Measurements from ENCODE around the gene DCLK1.

DCLK1 gene

GRCh38 chr13:35882722-35883497 lies 248.3 kb downstream of the DCLK1 start:
- H3K4me3 ChIP-seq (ENCODE audit: severe bottlenecking): no peak overlapping the region
- no peaks in the 10 kb centered on the region for H3K27me3 ChIP-seq (ENCODE audit: insufficient read depth, poor library complexity, severe bottlenecking)
- H3K36me3 ChIP-seq (ENCODE audit: low read depth): no peaks in the 10 kb centered on the region
- no peak for ATAC-seq (ENCODE audit: low read depth)
- H3K4me1 ChIP-seq (ENCODE audit: insufficient read depth, poor library complexity, severe bottlenecking): no peaks in the 10 kb centered on the region
- no peaks in the 10 kb centered on the region for H3K9me3 ChIP-seq (ENCODE audit: severe bottlenecking)
- TF ChIP-seq CTCF (IDR thresholded peaks at IDR 0.05; ENCODE audit: poor library complexity, severe bottlenecking): no peak
- DNase-seq (ENCODE audit: low spot score): no peak
- no peak overlapping the region for H3K27ac ChIP-seq (ENCODE audit: poor library complexity, severe bottlenecking)

- Histone ChIP-seq H3K36me3 (ENCODE audit: low read depth) (no peaks in the 10 kb centered on the region), H3K27ac (ENCODE audit: poor library complexity, severe bottlenecking) (no peak overlapping the region), H3K9me3 (ENCODE audit: severe bottlenecking) (no peaks in the 10 kb centered on the region), H3K4me1 (ENCODE audit: insufficient read depth, poor library complexity, severe bottlenecking) (no peaks in the 10 kb centered on the region), H3K27me3 (ENCODE audit: insufficient read depth, poor library complexity, severe bottlenecking) (no peaks in the 10 kb centered on the region), H3K4me3 (ENCODE audit: severe bottlenecking) (no peak overlapping the region)
- no peak for ATAC-seq (ENCODE audit: low read depth)
- DNase-seq (ENCODE audit: low spot score): no peak
- no peak for TF ChIP-seq CTCF (IDR thresholded peaks at IDR 0.05; ENCODE audit: poor library complexity, severe bottlenecking)
Measured at GRCh38 chr13:35881360-35881759, 249.8 kb downstream of the DCLK1 start.

DNA sequence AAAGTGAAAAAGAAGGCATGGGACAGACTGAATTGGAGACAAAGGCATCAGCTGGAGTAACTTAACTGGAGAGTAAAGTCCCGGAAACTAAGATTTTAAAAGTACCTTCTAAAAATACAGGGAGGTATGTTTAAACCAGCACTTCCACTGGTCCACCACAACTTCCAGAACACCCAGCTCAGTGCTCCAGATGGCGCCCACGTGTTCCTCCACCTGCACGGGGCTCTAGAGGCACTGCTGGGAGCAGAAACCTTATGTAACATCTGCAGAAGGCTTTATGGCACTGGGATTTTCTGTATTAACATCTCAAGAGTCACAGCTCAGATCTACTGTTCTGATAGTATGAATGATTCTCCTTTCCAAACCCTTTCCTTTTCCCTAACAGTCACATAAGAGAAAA lies 252.1 kb downstream of the DCLK1 start:
- H3K27me3 ChIP-seq (ENCODE audit: insufficient read depth, poor library complexity, severe bottlenecking): no peaks in the 10 kb centered on the region
- H3K4me3 ChIP-seq (ENCODE audit: severe bottlenecking): no peak overlapping the region
- no peaks in the 10 kb centered on the region for H3K36me3 ChIP-seq (ENCODE audit: low read depth)
- DNase-seq (ENCODE audit: low spot score): no peak
- no peak for TF ChIP-seq CTCF (IDR thresholded peaks at IDR 0.05; ENCODE audit: poor library complexity, severe bottlenecking)
- H3K9me3 ChIP-seq (ENCODE audit: severe bottlenecking): no peaks in the 10 kb centered on the region
- ATAC-seq (ENCODE audit: low read depth): no peak
- no peaks in the 10 kb centered on the region for H3K4me1 ChIP-seq (ENCODE audit: insufficient read depth, poor library complexity, severe bottlenecking)
- H3K27ac ChIP-seq (ENCODE audit: poor library complexity, severe bottlenecking): no peak overlapping the region

GRCh38 chr13:35876601-35877000 lies 254.6 kb downstream of the DCLK1 start:
- no peak for TF ChIP-seq CTCF (IDR thresholded peaks at IDR 0.05; ENCODE audit: poor library complexity, severe bottlenecking)
- H3K27ac ChIP-seq (ENCODE audit: poor library complexity, severe bottlenecking): no peak overlapping the region

DNA sequence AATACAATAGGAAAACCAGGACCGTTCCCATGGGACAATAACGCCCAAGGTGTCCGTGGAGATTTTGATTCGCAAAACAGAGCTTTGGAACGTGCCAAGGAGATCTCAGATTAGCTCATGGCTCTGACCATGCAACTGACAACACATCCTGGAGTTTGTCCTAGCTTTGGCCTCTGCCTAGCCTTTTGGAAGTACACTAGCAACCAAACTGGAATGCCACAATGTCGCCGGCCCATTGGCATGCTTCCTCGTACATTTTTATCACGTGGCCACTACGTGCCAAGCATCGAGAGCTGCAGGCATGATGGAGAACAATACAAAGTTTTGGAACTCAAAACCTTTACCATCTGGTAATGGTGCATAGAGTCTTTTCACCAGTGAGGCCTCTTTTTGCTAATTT lies 256.5 kb downstream of the DCLK1 start:
- H3K4me1 ChIP-seq (ENCODE audit: insufficient read depth, poor library complexity, severe bottlenecking): no peaks in the 10 kb centered on the region
- no peak overlapping the region for H3K4me3 ChIP-seq (ENCODE audit: severe bottlenecking)
- DNase-seq (ENCODE audit: low spot score) (no peak), ATAC-seq (ENCODE audit: low read depth) (no peak)
- no peak for TF ChIP-seq CTCF (IDR thresholded peaks at IDR 0.05; ENCODE audit: poor library complexity, severe bottlenecking)
- H3K36me3 ChIP-seq (ENCODE audit: low read depth): no peaks in the 10 kb centered on the region
- no peaks in the 10 kb centered on the region for H3K9me3 ChIP-seq (ENCODE audit: severe bottlenecking)
- H3K27me3 ChIP-seq (ENCODE audit: insufficient read depth, poor library complexity, severe bottlenecking): no peaks in the 10 kb centered on the region
- H3K27ac ChIP-seq (ENCODE audit: poor library complexity, severe bottlenecking): no peak overlapping the region

More at GRCh38 chr13:35876601-35877000, 254.6 kb downstream of the DCLK1 start:
- Histone ChIP-seq H3K4me3 (ENCODE audit: severe bottlenecking) (no peak overlapping the region), H3K27me3 (ENCODE audit: insufficient read depth, poor library complexity, severe bottlenecking) (no peaks in the 10 kb centered on the region), H3K4me1 (ENCODE audit: insufficient read depth, poor library complexity, severe bottlenecking) (no peaks in the 10 kb centered on the region), H3K9me3 (ENCODE audit: severe bottlenecking) (no peaks in the 10 kb centered on the region), H3K36me3 (ENCODE audit: low read depth) (no peaks in the 10 kb centered on the region)
- DNase-seq (ENCODE audit: low spot score) (no peak), ATAC-seq (ENCODE audit: low read depth) (no peak)
